Measurements from ENCODE around the gene LTO1.

- TF ChIP-seq CTCF (IDR thresholded peaks at IDR 0.05) (peak in 1 of 6 experiments; percentile 22), POLR2A (IDR thresholded peaks at IDR 0.05) (peak; percentile 90 to 96)
These were observed 34.1 kb downstream of the LTO1 start, which contains the start of gene CCND1 for GRCh38 chr11:69640995-69641581.
